ENCODE results near the gene MCAT.

MCAT gene

DNA sequence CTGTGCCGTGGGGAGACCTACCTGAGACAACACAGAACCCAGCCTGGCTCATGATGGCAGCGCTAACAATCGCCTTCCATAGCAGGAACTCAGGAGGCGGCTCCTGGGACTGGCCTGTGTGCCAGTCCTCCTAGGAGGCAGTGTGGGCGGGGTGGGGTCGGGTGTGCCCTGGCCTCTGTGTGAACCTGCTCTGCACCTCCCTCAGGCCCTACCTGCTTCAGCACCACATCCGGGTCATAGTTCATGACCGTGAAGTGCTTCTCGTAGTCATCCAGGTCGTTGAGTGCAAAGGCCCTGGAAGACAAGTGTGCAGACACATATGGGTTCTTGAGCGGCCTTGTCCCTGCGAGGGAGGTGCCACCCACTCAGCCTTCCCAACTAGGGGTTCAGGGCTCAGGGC is 28.4 kb upstream of the MCAT start:
- DNase-seq, result no peak

DNA sequence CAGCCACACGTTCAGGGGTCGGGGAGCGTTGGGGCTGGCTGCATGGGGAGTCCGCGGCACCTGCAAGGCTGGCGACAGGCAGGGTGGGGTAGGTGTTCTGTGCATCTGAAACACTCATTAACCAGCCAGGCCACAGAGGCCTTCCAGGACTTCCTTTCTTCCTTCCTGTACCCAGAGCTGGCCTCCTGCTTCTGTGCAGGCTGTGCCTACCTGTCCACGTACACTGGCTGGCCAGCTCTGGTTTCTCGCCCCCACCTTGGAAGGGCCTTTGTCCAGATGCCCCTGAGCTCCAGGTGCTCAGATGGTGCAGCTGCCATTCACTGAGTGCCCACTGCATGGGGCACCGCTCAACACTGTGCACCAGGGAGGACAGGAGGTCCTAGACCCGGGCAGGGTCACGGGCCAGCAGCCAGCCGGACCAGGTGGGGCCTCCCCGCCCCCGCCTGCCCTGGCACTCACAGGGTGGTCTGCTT is 27.9 kb upstream of the MCAT start:
- no peak for DNase-seq

DNA sequence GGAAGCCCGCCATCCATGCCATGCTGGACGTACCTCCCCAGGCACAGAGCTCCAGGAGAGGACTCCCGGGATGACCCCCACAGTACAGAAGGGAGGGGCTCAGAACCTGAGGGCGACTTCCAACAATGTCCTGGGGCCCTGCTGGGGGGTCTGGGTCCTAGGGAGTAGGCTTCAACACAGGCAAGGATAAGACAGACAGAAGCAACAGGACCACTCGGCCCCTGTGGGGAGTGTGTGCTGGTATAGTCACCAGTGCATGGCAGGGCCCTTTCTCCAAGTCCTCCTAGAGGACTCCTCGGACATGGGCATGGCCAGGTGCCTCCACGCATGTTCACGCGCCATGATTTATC is 26.9 kb upstream of the MCAT start:
- no peak for DNase-seq

DNA sequence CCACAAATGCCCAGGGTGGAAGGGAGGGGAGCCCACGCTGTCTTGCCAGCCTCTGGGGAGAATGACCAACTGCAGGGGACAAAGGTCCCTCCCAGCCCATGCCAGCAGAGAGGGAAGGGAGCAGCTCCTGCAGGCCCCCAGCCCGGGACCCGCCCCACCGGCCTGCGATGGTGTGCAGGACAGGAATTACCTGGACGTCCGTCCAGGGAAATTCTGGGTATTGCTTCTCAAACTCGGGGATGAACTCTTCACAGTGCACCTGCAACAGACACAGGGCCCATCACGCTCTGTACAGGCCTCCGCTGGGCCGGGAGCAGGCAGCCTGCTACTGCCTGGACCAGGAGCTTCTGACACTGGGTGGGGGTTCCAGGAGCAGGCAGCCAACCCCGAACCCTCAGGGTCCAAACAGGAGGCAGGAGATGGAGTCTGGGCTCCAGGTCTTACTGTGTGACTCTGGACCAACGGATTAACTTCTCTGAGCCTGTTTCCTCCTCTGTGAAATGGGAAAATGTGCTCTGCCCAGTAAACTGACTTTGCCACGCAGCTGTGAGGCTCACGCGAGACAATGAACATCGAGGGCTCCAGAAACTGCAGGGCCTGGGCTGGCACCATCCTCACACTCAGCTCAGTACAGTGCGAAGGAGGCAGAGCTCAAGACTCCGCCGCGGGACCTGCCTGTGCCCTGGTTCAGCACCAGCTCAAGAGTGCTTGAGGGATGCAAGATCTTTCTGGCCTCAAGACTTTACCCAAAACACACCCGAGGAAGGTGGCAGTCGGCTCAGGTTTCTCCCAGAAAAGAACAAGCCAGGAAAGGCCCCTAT is 26.3 kb upstream of the MCAT start:
- DNase-seq, result no peak

DNA sequence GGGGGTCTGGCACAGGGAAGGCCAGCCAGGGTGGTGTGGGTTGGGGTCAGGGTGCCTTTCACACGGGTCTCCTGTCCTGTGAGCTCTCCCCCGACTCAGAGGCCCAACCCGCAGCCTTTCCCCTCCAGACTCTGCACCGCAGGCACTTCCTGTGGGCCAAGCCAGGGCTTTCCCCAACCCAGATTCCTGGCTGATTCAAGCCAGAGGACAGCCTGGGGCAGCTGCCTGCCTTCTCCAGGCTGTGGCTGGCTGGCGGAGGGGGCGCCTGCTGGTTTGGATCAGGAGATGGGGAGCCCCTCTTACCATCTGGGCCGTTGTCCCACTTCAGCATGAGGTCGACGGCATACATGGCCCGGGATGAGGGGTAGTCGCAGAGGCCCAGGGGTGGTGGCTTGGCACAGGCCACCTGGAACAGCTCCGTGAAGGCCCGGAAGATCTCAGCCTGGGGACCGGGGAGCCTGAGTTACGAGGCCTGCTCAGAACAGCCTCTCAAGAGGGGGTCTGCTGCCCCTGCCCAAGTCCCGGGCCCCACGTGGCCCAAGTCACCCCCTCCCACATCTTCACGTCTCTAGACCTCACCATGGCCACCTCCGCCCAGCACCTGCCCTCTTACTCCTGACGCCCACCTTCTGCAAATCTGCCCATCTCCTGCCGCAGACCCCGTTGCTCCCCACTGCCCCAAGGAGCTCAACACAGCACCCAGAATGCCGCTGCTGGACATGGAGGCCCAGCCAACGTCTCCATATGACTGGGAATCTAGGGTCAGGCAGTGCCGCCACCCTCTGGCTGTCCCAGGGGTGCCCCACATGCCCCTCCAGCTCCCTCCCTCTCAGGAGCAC is 25.5 kb upstream of the MCAT start:
- no peak for DNase-seq

DNA sequence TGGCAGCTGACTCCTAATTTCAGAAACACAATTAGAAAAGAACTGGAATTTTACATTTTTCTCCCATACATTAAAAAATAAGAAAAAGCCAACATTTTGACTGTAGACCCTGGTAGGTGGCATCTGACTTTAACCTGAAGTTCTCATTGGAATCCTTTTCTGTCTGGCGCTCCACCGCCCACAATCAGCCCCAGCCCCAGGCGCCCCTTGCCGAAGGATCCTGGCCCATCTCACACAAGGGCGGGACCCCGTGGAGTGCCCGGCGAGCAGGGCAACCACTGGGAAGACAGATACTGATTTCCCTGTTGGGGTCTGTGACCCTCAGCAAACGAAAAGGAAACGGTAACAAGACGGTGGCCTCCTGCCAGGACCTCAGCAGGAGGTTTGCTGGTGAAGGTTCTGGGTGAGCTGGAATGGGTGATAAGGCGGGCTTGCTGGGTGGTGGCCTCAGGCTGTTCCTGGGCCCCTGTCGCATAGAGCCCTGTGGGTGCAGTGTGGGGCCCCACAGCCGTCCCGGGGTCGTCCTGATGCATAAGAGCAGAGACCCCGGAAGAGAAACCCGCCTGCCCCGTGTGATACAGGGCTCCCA is 23.9 kb upstream of the MCAT start:
- DNase-seq, result no peak

DNA sequence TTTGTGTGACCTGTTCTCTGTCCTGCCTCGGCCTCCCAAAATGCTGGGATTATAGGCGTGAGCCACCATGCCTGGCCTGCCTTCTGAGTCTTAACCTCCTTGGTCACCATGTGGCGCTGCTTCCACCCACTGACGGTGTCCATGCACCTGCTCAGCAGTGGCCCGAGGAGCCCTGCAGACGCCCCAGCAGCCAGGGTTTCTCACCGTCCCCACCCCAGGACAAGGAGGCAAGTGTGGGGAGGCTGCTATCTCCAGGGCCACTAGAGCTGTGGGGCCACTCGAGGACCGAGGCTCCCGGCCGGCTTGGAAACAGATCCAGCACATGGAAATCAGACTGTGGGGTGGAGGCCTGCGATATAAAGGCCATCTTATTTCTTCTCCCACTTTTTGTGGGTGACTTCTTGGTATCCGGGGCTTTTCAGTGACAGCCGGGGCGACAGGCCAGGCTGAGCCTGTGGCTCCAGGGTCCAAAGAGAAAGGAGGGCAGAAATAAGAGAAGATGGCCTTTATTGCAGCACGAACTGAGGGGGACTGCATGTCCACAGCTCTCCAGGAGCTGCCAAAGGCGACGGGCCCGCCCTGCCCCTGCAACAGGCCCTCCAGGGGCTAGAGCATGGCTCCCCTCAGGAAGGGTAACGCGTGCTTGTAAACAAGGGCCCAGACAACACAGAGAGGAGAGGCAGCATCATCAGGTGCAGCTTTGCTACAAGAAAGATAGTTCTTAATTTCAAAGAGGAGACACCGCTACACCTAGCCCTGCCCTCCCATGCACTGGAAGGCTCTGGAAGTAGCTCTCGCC is 23.1 kb upstream of the MCAT start:
- no peak for DNase-seq

DNA sequence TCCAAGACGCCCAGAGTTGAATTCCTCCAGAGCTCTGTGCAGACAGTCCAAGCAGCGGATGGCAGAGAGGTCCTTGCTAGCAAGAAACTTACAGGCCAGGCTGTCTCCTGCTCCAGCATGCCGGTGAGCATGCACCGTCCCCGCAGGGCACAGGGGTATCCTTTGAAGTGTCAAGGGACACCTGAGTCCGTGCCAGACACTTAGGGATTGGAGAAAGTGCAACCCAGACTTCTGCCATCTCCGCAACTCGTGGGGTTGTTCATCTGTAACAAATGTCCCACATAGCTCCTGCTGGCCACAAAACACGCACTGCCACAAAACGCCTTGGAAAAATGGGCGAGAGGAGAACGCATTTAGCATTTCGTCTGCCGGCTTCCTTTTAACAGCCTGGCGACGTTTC is 21.4 kb upstream of the MCAT start:
- no peak for DNase-seq

DNA sequence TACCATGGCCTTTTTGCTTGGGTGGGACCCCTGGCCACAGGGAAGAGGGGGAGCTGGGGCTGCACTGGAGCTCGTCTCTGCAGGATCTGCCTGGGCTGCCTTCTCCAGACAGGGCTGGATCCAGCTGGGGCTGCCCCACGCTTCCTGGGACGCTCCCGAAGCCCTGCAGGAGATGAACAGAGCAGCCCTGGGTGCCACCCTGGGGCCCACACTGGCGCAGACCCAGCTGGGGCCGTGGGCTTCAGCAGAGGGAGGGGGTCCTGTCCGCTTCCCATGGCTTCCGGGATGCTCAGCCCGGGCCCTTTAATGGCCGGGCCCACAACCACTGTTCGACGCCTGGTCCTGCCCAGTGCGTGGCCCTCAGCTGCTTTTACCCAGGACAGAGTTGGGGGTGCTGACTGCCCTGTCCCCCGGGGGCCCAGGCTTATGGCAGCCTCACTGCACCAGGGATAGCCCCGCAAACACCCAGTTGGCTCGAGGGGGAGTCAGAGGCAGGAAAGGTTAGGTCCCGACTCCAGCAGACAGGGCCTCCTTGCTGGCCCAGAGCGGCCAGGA is 20.1 kb upstream of the MCAT start:
- DNase-seq, result no peak

DNA sequence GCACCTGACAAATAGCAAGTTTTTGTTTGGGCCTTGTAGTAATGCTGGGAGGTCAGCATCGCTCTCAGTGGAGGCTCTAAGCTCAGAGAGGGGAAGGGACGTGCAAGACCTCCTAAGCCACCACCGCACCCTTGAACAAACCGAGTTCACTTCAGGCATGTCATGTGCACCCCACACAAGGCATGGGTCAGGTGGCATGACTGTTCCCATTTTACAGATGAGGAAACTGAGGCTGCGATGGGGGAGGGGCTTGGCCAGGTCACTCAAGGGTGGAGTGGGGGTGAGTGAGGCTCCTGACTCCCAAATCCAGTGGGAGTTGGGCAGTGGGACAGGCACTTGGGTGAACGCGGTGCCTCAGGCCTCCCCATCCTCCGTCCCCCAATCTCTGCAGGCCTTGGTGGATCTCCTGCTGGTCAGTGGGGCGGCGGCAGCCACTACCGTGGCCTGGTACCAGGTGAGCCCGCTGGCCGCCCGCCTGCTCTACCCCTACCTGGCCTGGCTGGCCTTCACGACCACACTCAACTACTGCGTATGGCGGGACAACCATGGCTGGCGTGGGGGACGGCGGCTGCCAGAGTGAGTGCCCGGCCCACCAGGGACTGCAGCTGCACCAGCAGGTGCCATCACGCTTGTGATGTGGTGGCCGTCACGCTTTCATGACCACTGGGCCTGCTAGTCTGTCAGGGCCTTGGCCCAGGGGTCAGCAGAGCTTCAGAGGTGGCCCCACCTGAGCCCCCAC is 19.4 kb upstream of the MCAT start:
- DNase-seq, result no peak

DNA sequence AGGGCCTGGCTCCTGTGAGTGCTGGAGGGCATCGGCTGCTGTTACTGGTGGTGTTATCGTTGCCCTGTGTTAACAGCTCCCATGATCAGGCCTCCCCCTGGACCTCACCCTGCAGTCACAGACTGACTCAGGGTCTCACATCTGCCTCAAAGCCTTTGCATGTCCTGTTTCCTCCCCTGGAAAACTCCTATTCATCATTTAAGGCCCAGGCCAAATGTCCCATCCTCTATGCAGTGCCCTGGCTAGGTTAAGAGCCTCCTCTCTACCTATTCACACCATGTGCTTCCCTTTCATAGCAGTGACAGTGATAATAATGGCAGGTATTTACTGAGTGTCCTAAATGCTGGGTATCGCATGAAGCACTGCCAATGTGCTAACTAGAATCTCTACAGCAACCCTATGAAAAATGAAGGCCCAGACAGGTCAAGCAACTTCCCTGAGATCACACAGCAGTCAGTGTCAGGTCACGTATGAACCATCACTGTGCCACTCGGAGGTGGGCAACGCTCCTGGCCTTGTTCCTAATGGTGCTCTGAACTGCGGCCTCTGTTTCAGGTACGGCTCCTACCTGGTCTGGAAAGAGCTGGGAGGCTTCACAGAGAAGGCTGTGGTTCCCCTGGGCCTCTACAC is 17.4 kb upstream of the MCAT start:
- no peak for DNase-seq

DNA sequence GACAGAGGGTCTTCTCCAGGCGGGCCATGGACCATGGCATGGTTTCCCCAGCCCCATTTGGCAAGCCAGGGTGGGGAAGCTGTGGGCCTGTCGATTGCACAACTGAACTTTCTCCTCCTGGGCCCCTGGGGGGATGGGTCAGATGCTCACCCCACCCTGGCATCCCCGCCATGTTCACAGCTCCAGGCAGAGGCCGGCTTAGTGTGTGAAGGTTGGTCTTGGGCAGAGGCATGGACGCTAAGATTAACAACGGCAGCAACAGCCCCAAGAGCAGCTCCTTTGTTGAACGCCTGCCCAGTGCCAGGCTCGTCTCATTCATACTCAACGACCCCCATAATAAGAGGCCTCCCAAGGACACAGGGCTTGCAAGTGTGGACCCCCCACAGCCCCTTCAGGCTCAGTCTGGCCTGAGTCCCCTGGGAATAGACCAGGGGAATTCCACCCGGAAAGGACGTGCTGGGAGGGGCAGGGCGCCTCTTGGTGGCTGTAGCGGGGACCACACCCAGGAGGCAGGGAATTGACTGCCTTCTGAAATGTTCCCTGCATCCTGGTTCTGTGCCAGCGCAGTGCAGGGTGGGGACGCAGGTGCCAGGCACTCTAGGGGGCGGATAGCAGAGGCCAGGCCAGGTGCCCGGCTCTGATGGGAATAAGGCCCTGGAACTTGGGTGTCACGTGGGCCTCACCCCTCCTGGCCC is 16.4 kb upstream of the MCAT start:
- no peak for DNase-seq

DNA sequence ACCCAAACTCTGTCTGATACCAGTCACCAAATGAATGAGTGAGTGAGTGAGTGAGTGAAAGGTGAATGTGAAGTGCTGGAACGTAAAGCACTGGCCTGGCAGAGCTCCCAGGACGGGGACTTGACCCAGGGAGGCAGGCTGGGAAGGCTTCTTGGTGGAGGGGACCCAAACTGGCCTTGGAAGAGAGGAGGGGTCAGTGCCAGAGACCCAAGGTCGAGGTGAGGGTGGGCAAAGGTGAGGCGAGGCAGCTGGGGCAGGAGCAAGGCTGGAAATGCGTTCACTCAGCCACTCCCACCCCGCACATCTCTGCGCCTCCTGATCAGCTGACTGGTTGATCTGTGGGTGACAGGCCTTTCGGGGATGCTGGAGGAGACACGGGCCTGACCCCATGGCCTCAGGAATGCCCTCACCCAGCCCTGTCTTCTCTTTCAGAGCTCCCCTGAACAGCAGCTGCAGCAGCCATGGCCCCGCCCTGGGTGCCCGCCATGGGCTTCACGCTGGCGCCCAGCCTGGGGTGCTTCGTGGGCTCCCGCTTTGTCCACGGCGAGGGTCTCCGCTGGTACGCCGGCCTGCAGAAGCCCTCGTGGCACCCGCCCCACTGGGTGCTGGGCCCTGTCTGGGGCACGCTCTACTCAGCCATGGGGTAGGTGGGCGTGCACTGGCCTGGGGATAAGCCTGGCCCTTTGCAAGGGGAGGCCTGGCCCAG is 15.7 kb upstream of the MCAT start:
- DNase-seq, result no peak

DNA sequence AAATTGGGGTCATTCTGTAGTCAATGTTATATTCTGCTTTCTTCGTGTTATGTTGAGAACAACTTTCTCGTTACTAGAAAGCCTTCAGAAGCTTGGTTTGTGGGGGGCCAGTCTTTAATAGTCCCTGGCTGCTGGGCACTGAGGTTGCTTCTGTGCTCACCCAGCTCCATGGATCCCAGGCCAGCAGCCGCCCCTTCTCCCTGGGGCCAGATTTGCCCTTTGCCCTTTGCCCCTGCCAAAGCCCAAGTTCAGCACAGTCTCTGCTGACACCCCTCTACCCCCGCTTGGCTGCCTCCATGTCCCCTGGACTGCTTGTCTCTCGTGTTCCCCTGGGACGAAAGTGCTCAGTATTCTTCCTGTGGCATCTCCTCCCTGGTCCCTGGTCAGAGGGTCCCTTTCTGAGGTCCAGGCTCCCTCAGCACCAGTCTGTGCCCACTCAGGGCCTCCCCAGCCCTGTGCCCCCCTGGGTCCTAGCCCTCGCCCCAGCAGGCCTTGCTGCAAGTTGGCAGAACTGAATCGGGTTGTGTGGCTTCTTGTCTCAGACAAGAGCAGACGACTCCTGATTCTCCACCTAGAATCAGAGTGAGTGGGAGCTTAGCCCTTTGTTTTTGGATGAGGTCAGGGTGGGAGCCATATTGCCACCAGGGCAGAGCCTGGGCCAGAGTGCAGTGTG is 14.8 kb upstream of the MCAT start:
- no peak for DNase-seq

DNA sequence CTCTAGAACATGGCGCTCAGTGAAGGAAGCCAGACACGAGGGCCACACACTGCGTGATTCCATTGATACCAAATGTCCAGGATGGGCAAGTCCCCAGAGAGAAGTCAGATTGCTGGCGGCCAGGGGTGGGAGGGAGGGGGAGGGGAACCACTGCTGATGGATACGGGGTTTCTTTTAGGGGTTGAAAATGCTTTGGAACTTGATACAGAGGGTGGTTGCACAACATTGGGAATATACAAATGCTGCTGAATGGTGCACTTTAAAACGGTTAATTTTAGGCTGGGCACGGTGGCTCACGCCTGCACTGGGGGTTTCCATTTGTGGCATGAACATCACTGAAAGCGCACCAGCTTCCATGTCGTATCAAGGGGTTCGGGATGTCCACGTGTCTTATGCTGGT is 13.2 kb upstream of the MCAT start:
- DNase-seq, result no peak

DNA sequence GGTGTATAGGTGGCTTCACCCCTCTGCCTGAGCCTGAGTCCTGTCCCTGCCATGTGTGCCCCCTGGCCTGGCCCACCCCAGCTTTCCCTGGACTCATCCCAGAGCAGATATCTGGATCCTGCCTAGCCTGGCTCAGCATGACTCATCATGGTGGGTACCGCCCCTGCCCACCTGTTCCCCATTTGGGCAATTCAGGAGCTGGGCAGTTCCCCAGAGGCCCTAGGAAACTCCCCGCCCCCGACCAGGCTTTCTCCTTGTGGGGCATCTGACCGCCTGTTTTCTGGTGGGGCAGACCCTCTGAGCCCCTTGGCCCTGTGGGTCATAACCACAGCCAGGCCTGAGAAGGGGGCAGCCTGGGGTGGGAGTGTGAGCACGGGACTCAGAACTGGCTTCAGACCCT is 12.6 kb upstream of the MCAT start:
- no peak for DNase-seq

DNA sequence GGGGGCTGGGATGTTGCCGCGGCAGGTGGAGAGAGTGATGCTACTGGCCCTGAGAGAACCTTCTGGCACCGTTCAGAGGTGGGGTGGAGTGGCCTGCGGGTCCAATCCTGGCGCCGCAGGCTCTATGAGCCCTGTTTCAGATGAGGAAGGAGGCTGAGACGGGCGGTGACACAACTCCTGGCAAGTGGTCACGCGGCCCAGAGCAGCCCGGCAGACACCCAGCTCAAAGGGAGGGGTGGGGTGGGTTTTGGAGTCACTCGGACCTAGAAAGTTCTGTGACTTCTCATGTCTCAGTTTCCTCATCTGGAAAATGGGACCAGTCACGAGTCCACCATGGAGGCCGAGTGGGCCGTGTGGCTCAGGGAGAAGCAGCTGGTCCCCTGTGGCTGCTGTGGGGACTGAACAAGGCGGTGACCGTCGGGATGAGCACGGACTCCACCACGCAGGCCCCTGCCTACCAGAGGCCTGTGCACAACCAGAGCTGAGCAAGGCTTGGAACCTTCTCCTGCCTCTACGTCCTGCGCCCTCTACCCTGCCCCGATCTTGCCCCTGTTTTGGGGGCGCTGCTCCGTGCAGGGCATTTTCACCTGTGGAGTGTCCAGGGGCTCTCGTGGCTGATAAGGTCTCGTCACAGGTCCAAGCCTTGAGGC is 11.8 kb upstream of the MCAT start:
- DNase-seq, result no peak

DNA sequence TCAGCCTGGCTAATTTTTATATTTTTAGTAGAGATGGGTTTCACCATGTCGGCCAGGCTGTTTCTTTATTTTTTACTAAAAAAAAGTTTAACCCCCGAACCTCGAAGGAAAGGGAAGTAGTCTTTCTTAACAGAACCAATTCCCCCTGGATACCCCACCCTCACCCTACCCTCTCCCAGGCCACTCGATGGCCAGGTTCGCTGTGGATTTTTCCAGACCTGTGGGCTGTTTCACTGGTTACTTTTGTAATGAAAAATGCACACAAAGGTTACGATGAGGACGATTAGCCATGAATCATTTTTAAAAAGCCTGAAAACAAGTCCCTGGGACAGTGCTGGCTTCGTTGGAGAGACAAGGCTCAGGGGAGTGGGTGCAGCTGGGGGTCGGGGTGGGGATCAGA is 10.7 kb upstream of the MCAT start:
- no peak for DNase-seq

Data from activated effector memory CD4-positive, alpha-beta T cell treated with anti-CD3 and anti-CD28 coated beads, Interleukin-2, amount 50 U/mL, for 16 hours (primary cell).